ENCODE results near the gene LLGL1.

The LLGL1 gene

GRCh38 chr17:18225121-18225641 is at the start of gene LLGL1:
TSS of gene LLGL1 (plus strand) at chr17:18225635. CDS start at chr17:18225683, 48 bp downstream.
- H3F3A ChIP-seq (ENCODE audit: insufficient read depth): no peaks in the 10 kb centered on the region
- H3K4me3 ChIP-seq (ENCODE audit: insufficient read depth, low read length, poor library complexity, severe bottlenecking): peak within 1 kb of the TSS; percentile 77
- H3K9me2 ChIP-seq (replicated peaks; ENCODE audit: insufficient read depth, low read length): no peaks in the 10 kb centered on the region
- peak within 1 kb of the TSS; percentile 95 for H3K4me2 ChIP-seq (ENCODE audit: low read depth, low read length, poor library complexity, severe bottlenecking)
- no peak for TF ChIP-seq CTCF (IDR thresholded peaks at IDR 0.05; ENCODE audit: insufficient read depth, low read length, poor library complexity, severe bottlenecking)
- H3K9ac ChIP-seq (ENCODE audit: low read length): peak within 1 kb of the TSS; percentile 68
- H4K20me1 ChIP-seq (ENCODE audit: low read depth, low read length): no peaks in the 10 kb centered on the region
- no peak within 1 kb of the TSS for H3K27ac ChIP-seq (ENCODE audit: low read depth, low read length)
- H3K36me3 ChIP-seq (ENCODE audit: low read length): no peaks in the 10 kb centered on the region
- no peaks in the 10 kb centered on the region for H3K27me3 ChIP-seq (ENCODE audit: low read length)
- H3K9me3 ChIP-seq (ENCODE audit: insufficient read depth, low read length): no peaks in the 10 kb centered on the region
- H2AFZ ChIP-seq (ENCODE audit: low read depth, low read length, severe bottlenecking): peak within 1 kb of the TSS; percentile 65
- H3K79me2 ChIP-seq (ENCODE audit: insufficient read depth, low read length): no peaks in the 10 kb centered on the region

GRCh38 chr17:18176176-18176575 is 49.3 kb upstream of the LLGL1 start:
- Histone ChIP-seq H3K36me3 (ENCODE audit: low read length) (no peaks in the 10 kb centered on the region), H3K27ac (ENCODE audit: low read depth, low read length) (no peak overlapping the region), H3K9ac (ENCODE audit: low read length) (no peak overlapping the region), H3K79me2 (ENCODE audit: insufficient read depth, low read length) (no peaks in the 10 kb centered on the region), H3K4me2 (ENCODE audit: low read depth, low read length, poor library complexity, severe bottlenecking) (no peak overlapping the region), H3K4me3 (ENCODE audit: insufficient read depth, low read length, poor library complexity, severe bottlenecking) (no peak overlapping the region), H3K9me2 (replicated peaks; ENCODE audit: insufficient read depth, low read length) (no peaks in the 10 kb centered on the region), H3K9me3 (ENCODE audit: insufficient read depth, low read length) (no peaks in the 10 kb centered on the region), H3F3A (ENCODE audit: insufficient read depth) (no peaks in the 10 kb centered on the region), H2AFZ (ENCODE audit: low read depth, low read length, severe bottlenecking) (peak overlapping the region; percentile 10), H3K27me3 (ENCODE audit: low read length) (no peaks in the 10 kb centered on the region), H4K20me1 (ENCODE audit: low read depth, low read length) (no peaks in the 10 kb centered on the region)
- TF ChIP-seq EZH2phosphoT487 (conservative IDR thresholded peaks at IDR 0.05; ENCODE audit: low read length) (no peak), CTCF (IDR thresholded peaks at IDR 0.05; ENCODE audit: insufficient read depth, low read length, poor library complexity, severe bottlenecking) (no peak)

- H3K9ac ChIP-seq (ENCODE audit: low read length): no peak overlapping the region
- H3K4me2 ChIP-seq (ENCODE audit: low read depth, low read length, poor library complexity, severe bottlenecking): no peak overlapping the region
- H3K27me3 ChIP-seq (ENCODE audit: low read length): no peaks in the 10 kb centered on the region
- H2AFZ ChIP-seq (ENCODE audit: low read depth, low read length, severe bottlenecking): no peak overlapping the region
- H3K9me3 ChIP-seq (ENCODE audit: insufficient read depth, low read length): no peaks in the 10 kb centered on the region
- no peaks in the 10 kb centered on the region for H3K9me2 ChIP-seq (replicated peaks; ENCODE audit: insufficient read depth, low read length)
- no peaks in the 10 kb centered on the region for H3F3A ChIP-seq (ENCODE audit: insufficient read depth)
- H3K4me3 ChIP-seq (ENCODE audit: insufficient read depth, low read length, poor library complexity, severe bottlenecking): no peak overlapping the region
- TF ChIP-seq EZH2phosphoT487 (conservative IDR thresholded peaks at IDR 0.05; ENCODE audit: low read length): no peak
- no peak for TF ChIP-seq CTCF (IDR thresholded peaks at IDR 0.05; ENCODE audit: insufficient read depth, low read length, poor library complexity, severe bottlenecking)
- no peaks in the 10 kb centered on the region for H3K79me2 ChIP-seq (ENCODE audit: insufficient read depth, low read length)
- no peaks in the 10 kb centered on the region for H3K36me3 ChIP-seq (ENCODE audit: low read length)
- no peaks in the 10 kb centered on the region for H4K20me1 ChIP-seq (ENCODE audit: low read depth, low read length)
- no peak overlapping the region for H3K27ac ChIP-seq (ENCODE audit: low read depth, low read length)
Observed at GRCh38 chr17:18177133-18177532, 48.3 kb upstream of the LLGL1 start.

All from SU-DHL-6 (cell line).